Esophagus muscularis mucosa (tissue), 4 donors: Measurements from ENCODE around the gene PROSER3. TPM values are rescaled to one million over a fixed set of nuclear protein-coding genes. Genes with fewer than 3 reads are reported as not detected.

Experiments used
- DNase-seq: peaks from one replicate; pipeline ENCODE4 v3.0.0-alpha.2; 2017; ENCODE audit errors: extremely low spot score
- H3K27ac ChIP-seq, 4 donors: fragments of 200-600 bp; sonication (generic); replicated peaks in 1 of 4; 1 replicate in 3 of 4; 2 replicates in 1 of 4; pipeline ENCODE4 v1.5.1; 2016 to 2019; ENCODE audit warnings: mild to moderate bottlenecking in 1 of 4
- H3K27me3 ChIP-seq, 4 donors: fragments of 200-600 bp; sonication (generic); one replicate each; pipeline versions ENCODE4 v1.5.1 to v1.6.0; 2016 to 2019
- H3K36me3 ChIP-seq, 4 donors: fragments of 200-600 bp; sonication (generic); one replicate each; pipeline ENCODE4 v1.5.1; 2016 to 2019
- H3K4me1 ChIP-seq, 4 donors: fragments of 200-600 bp; sonication (generic); one replicate each; pipeline ENCODE4 v1.5.1; 2016 to 2019
- H3K4me3 ChIP-seq, 4 donors: fragments of 200-600 bp; sonication (generic); 1 replicate in 2 of 4; 2 replicates in 2 of 4; pipeline ENCODE4 v1.5.1; 2016 to 2019; ENCODE audit warnings: mild to moderate bottlenecking in 4 of 4, moderate library complexity in 1 of 4
- H3K9me3 ChIP-seq, 4 donors: fragments of 200-600 bp; sonication (generic); 1 replicate in 3 of 4; 2 replicates in 1 of 4; pipeline ENCODE4 v1.5.1; 2016 to 2019
- EP300 ChIP-seq: sonication (generic); formaldehyde crosslinking; IDR thresholded peaks from one replicate; pipeline ENCODE4 v1.6.1; 2017; ENCODE audit warnings: antibody characterized with exemption
- POLR2A ChIP-seq: fragments of 450-650 bp; IDR thresholded peaks from one replicate; pipeline ENCODE4 v1.6.1; 2017; ENCODE audit warnings: antibody characterized with exemption, moderate library complexity, mild to moderate bottlenecking, low read depth
- POLR2AphosphoS5 ChIP-seq, 2 donors: sonication (generic); formaldehyde crosslinking; IDR thresholded peaks; one replicate each; pipeline ENCODE4 v1.6.1; 2017; ENCODE audit warnings: antibody characterized with exemption in 2 of 2
- WGBS: methylation state at CpG from one replicate; pipeline ENCODE4 v1.1.5; 2018; 5-methylcytosine and 5-hydroxymethylcytosine counted together
- intact Hi-C: fragments of 100-400 bp; cut with DNase I; formaldehyde crosslinking; loops from one replicate; pipeline ENCODE4 v1.15.1; 2023
- total RNA-seq, 4 donors: library from RNA; depleted of rRNA; stranded (reverse); fragments of >200 nt; gene quantifications; one replicate each; pipeline versions ENCODE4 v1.1.0 to v1.2.1, GENCODE V29; 2016
- TF ChIP-seq, protein P1 (sequence below), 3 experiments: fragments of 200-600 bp in 2 of 3; fragments of 450-650 bp in 1 of 3; sonication (generic) in 2 of 3; IDR thresholded peaks; one replicate each; pipeline ENCODE4 v1.5.1; 2017 to 2019; ENCODE audit warnings: antibody characterized with exemption in 3 of 3, mild to moderate bottlenecking in 2 of 3, moderate library complexity in 1 of 3

The PROSER3 gene
- total RNA-seq, 4 donors from 2014 or later: 5.6 to 8.7 (median 7.1) TPM

DNA sequence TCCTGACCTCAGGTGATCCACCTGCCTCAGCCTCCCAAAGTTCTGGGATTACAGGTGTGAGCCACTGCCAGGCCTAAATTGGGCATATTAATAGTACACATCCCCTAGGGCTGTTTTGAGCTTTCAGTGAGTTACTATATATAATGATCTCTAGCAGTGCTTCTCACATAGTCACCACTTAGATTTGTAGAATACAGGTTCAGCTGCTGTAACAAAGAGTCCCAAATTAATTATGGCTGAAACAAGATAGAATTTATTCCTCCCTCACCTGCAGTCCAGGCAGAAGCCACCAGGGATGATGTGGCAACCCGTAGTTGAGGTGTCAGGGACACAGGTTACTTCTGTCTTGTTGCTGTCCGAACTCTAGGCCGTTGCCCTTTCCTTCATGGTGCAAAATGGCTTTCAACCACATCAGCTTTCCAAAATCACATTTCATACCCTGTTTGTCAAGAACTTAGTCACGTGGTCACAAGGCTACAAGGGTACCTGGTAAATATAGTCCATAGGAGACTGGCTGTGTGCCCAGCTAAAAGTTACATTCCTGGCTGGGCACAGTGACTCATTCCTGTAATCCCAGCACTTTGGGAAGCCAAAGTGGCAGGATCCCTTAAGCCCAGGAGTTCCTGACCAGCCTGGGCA is 2.9 kb downstream of the PROSER3 start:
- intact Hi-C loops: loop anchor here (5.0 kb wide), 1 partner anchor 166 kb away; no protein-coding TSS in a partner anchor

GRCh38 chr19:35764432-35765315 is 6.7 kb downstream of the PROSER3 start:
- H3K4me3 ChIP-seq: no peak overlapping the region
- no peaks in the 10 kb centered on the region for H3K27me3 ChIP-seq
- no peaks in the 10 kb centered on the region for H3K9me3 ChIP-seq
- intact Hi-C loops: loop anchor here (5.0 kb wide), 1 partner anchor 163 kb away; no protein-coding TSS in a partner anchor
- peaks cover 23 to 84% (median 41%) of the 10 kb centered on the region in 4 donors for H3K36me3 ChIP-seq
- TF ChIP-seq POLR2AphosphoS5 (IDR thresholded peaks at IDR 0.05) (no peak), EP300 (no peak), POLR2A (no peak)
- TF ChIP-seq, protein P1, sequence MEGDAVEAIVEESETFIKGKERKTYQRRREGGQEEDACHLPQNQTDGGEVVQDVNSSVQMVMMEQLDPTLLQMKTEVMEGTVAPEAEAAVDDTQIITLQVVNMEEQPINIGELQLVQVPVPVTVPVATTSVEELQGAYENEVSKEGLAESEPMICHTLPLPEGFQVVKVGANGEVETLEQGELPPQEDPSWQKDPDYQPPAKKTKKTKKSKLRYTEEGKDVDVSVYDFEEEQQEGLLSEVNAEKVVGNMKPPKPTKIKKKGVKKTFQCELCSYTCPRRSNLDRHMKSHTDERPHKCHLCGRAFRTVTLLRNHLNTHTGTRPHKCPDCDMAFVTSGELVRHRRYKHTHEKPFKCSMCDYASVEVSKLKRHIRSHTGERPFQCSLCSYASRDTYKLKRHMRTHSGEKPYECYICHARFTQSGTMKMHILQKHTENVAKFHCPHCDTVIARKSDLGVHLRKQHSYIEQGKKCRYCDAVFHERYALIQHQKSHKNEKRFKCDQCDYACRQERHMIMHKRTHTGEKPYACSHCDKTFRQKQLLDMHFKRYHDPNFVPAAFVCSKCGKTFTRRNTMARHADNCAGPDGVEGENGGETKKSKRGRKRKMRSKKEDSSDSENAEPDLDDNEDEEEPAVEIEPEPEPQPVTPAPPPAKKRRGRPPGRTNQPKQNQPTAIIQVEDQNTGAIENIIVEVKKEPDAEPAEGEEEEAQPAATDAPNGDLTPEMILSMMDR (IDR thresholded peaks at IDR 0.05): no peak
- H3K27ac ChIP-seq: no peak overlapping the region
- DNase-seq: no peak
- peaks cover 0 to 13% (median 7%) of the 10 kb centered on the region in 4 donors for H3K4me1 ChIP-seq
- WGBS: 90% methylated on average over 16 of the region's 17 CpGs

More for the DNA sequence above, 2.9 kb downstream of the PROSER3 start:
- Histone ChIP-seq H3K4me3 (no peak overlapping the region), H3K36me3 (peaks cover 23 to 57% (median 32%) of the 10 kb centered on the region in 4 donors), H3K27ac (no peak overlapping the region), H3K4me1 (peaks cover 23 to 37% (median 35%) of the 10 kb centered on the region in 4 donors), H3K9me3 (no peaks in the 10 kb centered on the region), H3K27me3 (no peaks in the 10 kb centered on the region)
- TF ChIP-seq POLR2A (no peak), EP300 (no peak), POLR2AphosphoS5 (IDR thresholded peaks at IDR 0.05) (no peak)
- TF ChIP-seq, protein P1 (IDR thresholded peaks at IDR 0.05): no peak
- 97% methylated on average over 4 of the region's 4 CpGs for WGBS
- no peak for DNase-seq

DNA sequence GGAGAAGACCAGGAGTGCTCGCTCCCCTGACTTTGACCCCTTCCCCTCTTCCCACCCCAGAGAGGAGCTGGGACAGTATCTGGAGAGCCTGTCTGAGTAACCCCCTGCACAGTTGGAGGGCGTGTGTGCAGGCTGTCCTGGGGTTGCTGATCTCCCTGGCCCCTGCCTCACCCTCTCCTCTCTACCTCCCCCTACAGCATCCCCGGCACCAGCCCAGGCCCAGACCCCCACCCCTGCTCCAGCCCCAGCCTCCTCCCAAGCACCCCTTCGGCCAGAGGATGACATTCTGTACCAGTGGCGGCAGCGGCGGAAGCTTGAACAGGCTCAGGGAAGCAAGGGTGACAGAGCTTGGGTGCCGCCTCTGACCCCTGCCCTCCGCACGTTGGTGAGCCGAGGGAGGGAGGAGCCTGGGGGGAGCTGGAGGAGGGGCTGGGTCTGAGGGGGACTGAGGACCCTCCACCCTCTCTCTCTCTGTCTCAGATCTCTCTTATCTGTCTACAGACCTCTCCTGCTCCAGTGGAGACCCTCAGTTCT is 8.7 kb downstream of the PROSER3 start:
- H3K27ac ChIP-seq: no peak overlapping the region
- peaks cover 0 to 10% (median 3%) of the 10 kb centered on the region in 4 donors for H3K4me1 ChIP-seq
- no peak overlapping the region for H3K4me3 ChIP-seq
- no peak for DNase-seq
- WGBS: 86% methylated on average over 9 of the region's 11 CpGs
- no peak for TF ChIP-seq EP300
- no peak for TF ChIP-seq POLR2AphosphoS5 (IDR thresholded peaks at IDR 0.05)
- TF ChIP-seq, protein P1 (IDR thresholded peaks at IDR 0.05): no peak
- no peak for TF ChIP-seq POLR2A
- H3K27me3 ChIP-seq: no peaks in the 10 kb centered on the region
- H3K36me3 ChIP-seq: peaks cover 23 to 69% (median 40%) of the 10 kb centered on the region in 4 donors
- intact Hi-C loops: no loop called here
- H3K9me3 ChIP-seq: no peaks in the 10 kb centered on the region

- H3K4me3 ChIP-seq: no peak overlapping the region
- H3K4me1 ChIP-seq: peaks cover 0 to 10% (median 3%) of the 10 kb centered on the region in 4 donors
- no peak overlapping the region for H3K27ac ChIP-seq
- 70% methylated on average over 20 of the region's 34 CpGs for WGBS
- no peak for DNase-seq
- peaks cover 16 to 60% (median 33%) of the 10 kb centered on the region in 4 donors for H3K36me3 ChIP-seq
- H3K9me3 ChIP-seq: no peaks in the 10 kb centered on the region
- H3K27me3 ChIP-seq: no peaks in the 10 kb centered on the region
- TF ChIP-seq EP300 (no peak), POLR2A (no peak), POLR2AphosphoS5 (IDR thresholded peaks at IDR 0.05) (no peak)
- TF ChIP-seq, protein P1 (IDR thresholded peaks at IDR 0.05): no peak
- intact Hi-C loops: no loop called here
These were observed 9.5 kb downstream of the PROSER3 start for GRCh38 chr19:35767288-35768081.
